HepG2 (cell line): ENCODE data around the gene PTPRD.

ENCODE experiments used
- ARID2 ChIP-seq: sonication (generic); formaldehyde crosslinking; IDR thresholded peaks from 2 replicates; pipeline ENCODE4 v1.8.1; 2022; ENCODE audit warnings: mild to moderate bottlenecking, missing genetic modification reagents, borderline replicate concordance
- EP300 ChIP-seq, 3 experiments: sonication (generic) in 1 of 3; formaldehyde crosslinking in 1 of 3; IDR thresholded peaks; 2 replicates each; pipeline versions ENCODE4 v1.5.1 to v1.6.1; 2011 to 2020; ENCODE audit warnings: low read depth in 2 of 3, low read length in 2 of 3, borderline replicate concordance in 1 of 3, improper control_type of control experiment in 1 of 3, mild to moderate bottlenecking in 1 of 3, missing genetic modification reagents in 1 of 3, moderate library complexity in 1 of 3
- MAFK ChIP-seq, 2 experiments: IDR thresholded peaks in 1 of 2; conservative IDR thresholded peaks in 1 of 2; 2 replicates each; pipeline ENCODE4 v1.6.1; 2011; ENCODE audit warnings: improper control_type of control experiment in 2 of 2, low read length in 2 of 2
- SKI ChIP-seq: fragments of 450-650 bp; IDR thresholded peaks from one replicate; pipeline ENCODE4 v1.6.1; 2018; ENCODE audit warnings: mild to moderate bottlenecking; ENCODE audit not compliant: partially characterized antibody
- SRSF1 ChIP-seq: fragments of 200-400 bp; formaldehyde crosslinking; optimal IDR thresholded peaks from 2 replicates; pipeline ENCODE3; 2017; ENCODE audit warnings: mild to moderate bottlenecking, low read depth, low read length, moderate library complexity
- ZBTB7A ChIP-seq: sonication (generic); formaldehyde crosslinking; IDR thresholded peaks from 2 replicates; pipeline ENCODE4 v1.8.0; 2022; ENCODE audit warnings: mild to moderate bottlenecking, missing genetic modification reagents

GRCh38 chr9:8696516-8696915 lies 1916.3 kb downstream of the PTPRD start:
- no peak for TF ChIP-seq EP300 (IDR thresholded peaks at IDR 0.05; ENCODE audit: low read depth in 2 of 2, low read length in 2 of 2)
- TF ChIP-seq EP300 (CRISPR knock-in tag; IDR thresholded peaks at IDR 0.05; ENCODE audit: borderline replicate concordance): no peak
- no peak for TF ChIP-seq ARID2 (CRISPR knock-in tag)
- no peak for TF ChIP-seq MAFK (conservative IDR thresholded peaks at IDR 0.05 in 1 of 2, IDR thresholded peaks at IDR 0.05 in 1 of 2; ENCODE audit: low read length in 2 of 2)
- no peak for TF ChIP-seq SRSF1
- TF ChIP-seq ZBTB7A (CRISPR knock-in tag): no peak
- TF ChIP-seq SKI: no peak
